Esophagus squamous epithelium (tissue), 5 donors: ENCODE results near the gene CYP26B1. TPM values are rescaled to one million over a fixed set of nuclear protein-coding genes. Genes with fewer than 3 reads are reported as not detected.

ENCODE experiments used
- DNase-seq: peaks from one replicate; lab custom pipeline; 2025; lab: John Stamatoyannopoulos, UW
- H3K27ac ChIP-seq, 4 donors: fragments of 200-600 bp; sonication (generic); one replicate each; pipeline ENCODE4 v1.5.1; 2016 to 2019; ENCODE audit warnings: mild to moderate bottlenecking in 1 of 4
- H3K27me3 ChIP-seq, 4 donors: fragments of 200-600 bp; sonication (generic); 1 replicate in 3 of 4; 2 replicates in 1 of 4; pipeline versions ENCODE4 v1.5.1 to v1.6.0; 2017 to 2021; ENCODE audit warnings: antibody characterized with exemption in 1 of 4
- H3K36me3 ChIP-seq, 3 donors: fragments of 200-600 bp; sonication (generic); one replicate each; pipeline ENCODE4 v1.5.1; 2016 to 2019
- H3K4me1 ChIP-seq, 3 donors: fragments of 200-600 bp; sonication (generic); one replicate each; pipeline ENCODE4 v1.5.1; 2017 to 2019
- H3K4me3 ChIP-seq, 4 donors: fragments of 200-600 bp; sonication (generic); 1 replicate in 3 of 4; 2 replicates in 1 of 4; pipeline ENCODE4 v1.5.1; 2016 to 2019; ENCODE audit warnings: mild to moderate bottlenecking in 2 of 4, moderate library complexity in 1 of 4
- H3K9me3 ChIP-seq, 3 donors: fragments of 200-600 bp; sonication (generic); one replicate each; pipeline ENCODE4 v1.5.1; 2016 to 2019
- POLR2A ChIP-seq, 4 donors: fragments of 450-650 bp; IDR thresholded peaks; one replicate each; pipeline ENCODE4 v1.6.1; 2017; ENCODE audit warnings: antibody characterized with exemption in 4 of 4, mild to moderate bottlenecking in 4 of 4, moderate library complexity in 3 of 4
- WGBS, 2 donors: methylation state at CpG; one replicate each; pipeline ENCODE4 v1.1.5; 2018; 5-methylcytosine and 5-hydroxymethylcytosine counted together
- intact Hi-C: fragments of 100-400 bp; cut with DNase I; formaldehyde crosslinking; loops from one replicate; pipeline ENCODE4 v1.15.0; 2022
- total RNA-seq, 4 donors: library from RNA; depleted of rRNA; stranded (reverse); fragments of >200 nt; gene quantifications; one replicate each; pipeline ENCODE4 v1.1.0, GENCODE V29; 2016
- TF ChIP-seq, protein P1 (sequence below), 6 experiments: fragments of 450-650 bp in 4 of 6; fragments of 200-600 bp in 2 of 6; sonication (generic) in 2 of 6; IDR thresholded peaks; one replicate each; pipeline ENCODE4 v1.5.1; 2016 to 2019; ENCODE audit warnings: antibody characterized with exemption in 6 of 6, mild to moderate bottlenecking in 4 of 6, moderate library complexity in 4 of 6
- donor health status: DM: yes; HTN: yes; CAD: no.

Gene CYP26B1
- total RNA-seq, 4 donors from 2014 or later = 0.62 to 6.7 (median 1.3) TPM

GRCh38 chr2:72178551-72178950 is 30.9 kb upstream of the CYP26B1 start:
- no peaks in the 10 kb centered on the region for H3K27me3 ChIP-seq
- H3K9me3 ChIP-seq = no peaks in the 10 kb centered on the region
- intact Hi-C loops = no loop called here
- no peak overlapping the region for H3K27ac ChIP-seq
- no peak for TF ChIP-seq POLR2A (IDR thresholded peaks at IDR 0.05)
- TF ChIP-seq, protein P1, sequence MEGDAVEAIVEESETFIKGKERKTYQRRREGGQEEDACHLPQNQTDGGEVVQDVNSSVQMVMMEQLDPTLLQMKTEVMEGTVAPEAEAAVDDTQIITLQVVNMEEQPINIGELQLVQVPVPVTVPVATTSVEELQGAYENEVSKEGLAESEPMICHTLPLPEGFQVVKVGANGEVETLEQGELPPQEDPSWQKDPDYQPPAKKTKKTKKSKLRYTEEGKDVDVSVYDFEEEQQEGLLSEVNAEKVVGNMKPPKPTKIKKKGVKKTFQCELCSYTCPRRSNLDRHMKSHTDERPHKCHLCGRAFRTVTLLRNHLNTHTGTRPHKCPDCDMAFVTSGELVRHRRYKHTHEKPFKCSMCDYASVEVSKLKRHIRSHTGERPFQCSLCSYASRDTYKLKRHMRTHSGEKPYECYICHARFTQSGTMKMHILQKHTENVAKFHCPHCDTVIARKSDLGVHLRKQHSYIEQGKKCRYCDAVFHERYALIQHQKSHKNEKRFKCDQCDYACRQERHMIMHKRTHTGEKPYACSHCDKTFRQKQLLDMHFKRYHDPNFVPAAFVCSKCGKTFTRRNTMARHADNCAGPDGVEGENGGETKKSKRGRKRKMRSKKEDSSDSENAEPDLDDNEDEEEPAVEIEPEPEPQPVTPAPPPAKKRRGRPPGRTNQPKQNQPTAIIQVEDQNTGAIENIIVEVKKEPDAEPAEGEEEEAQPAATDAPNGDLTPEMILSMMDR (IDR thresholded peaks at IDR 0.05) = no peak
- WGBS, 2 donors = 92 to 94% methylated on average over 2 of the region's 2 CpGs
- no peak overlapping the region for H3K4me3 ChIP-seq
- H3K4me1 ChIP-seq = peaks cover 6 to 20% (median 9%) of the 10 kb centered on the region in 3 donors
- DNase-seq = no peak
- peaks cover 6 to 58% (median 6%) of the 10 kb centered on the region in 3 donors for H3K36me3 ChIP-seq

DNA sequence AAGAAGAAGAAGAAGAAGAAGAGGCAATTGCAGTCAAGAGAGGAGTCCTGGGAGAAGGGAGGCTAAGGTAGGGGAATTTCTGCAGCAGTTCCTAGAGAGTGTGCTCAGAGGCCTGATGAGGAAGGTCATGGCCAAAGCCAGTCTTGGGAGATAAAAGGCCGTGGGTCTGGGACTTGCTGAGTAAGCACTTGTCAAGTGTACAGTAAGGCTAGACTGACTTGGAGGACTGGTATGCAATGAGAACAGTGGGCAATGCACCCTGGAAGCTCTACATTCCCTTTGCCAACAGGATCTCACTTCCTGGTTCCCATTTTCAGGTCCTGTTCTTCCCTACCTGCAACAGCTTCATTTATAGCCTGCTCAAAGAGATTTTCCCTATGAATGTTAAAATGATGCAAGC is 28.6 kb upstream of the CYP26B1 start:
- WGBS, 2 donors = 65 to 73% methylated on average over 1 of the region's 1 CpG
- H3K27me3 ChIP-seq = no peaks in the 10 kb centered on the region
- no peak overlapping the region for H3K27ac ChIP-seq
- no peaks in the 10 kb centered on the region for H3K4me1 ChIP-seq
- no peak for DNase-seq
- no peak for TF ChIP-seq POLR2A (IDR thresholded peaks at IDR 0.05)
- TF ChIP-seq, protein P1 (IDR thresholded peaks at IDR 0.05) = no peak
- peaks cover 6 to 58% (median 6%) of the 10 kb centered on the region in 3 donors for H3K36me3 ChIP-seq
- H3K9me3 ChIP-seq = no peaks in the 10 kb centered on the region
- intact Hi-C loops = no loop called here
- no peak overlapping the region for H3K4me3 ChIP-seq

- no peak overlapping the region for H3K4me3 ChIP-seq
- no peaks in the 10 kb centered on the region for H3K4me1 ChIP-seq
- H3K36me3 ChIP-seq = peaks cover 6 to 58% (median 6%) of the 10 kb centered on the region in 3 donors
- TF ChIP-seq, protein P1 (IDR thresholded peaks at IDR 0.05) = no peak
- no peak for TF ChIP-seq POLR2A (IDR thresholded peaks at IDR 0.05)
- intact Hi-C loops = no loop called here
- H3K9me3 ChIP-seq = no peaks in the 10 kb centered on the region
- H3K27ac ChIP-seq = no peak overlapping the region
- DNase-seq = no peak
- H3K27me3 ChIP-seq = no peaks in the 10 kb centered on the region
- 87 to 88% methylated on average over 3 to 4 of the region's 4 CpGs for WGBS, 2 donors
These were observed 28.0 kb upstream of the CYP26B1 start for GRCh38 chr2:72175636-72176035.

DNA sequence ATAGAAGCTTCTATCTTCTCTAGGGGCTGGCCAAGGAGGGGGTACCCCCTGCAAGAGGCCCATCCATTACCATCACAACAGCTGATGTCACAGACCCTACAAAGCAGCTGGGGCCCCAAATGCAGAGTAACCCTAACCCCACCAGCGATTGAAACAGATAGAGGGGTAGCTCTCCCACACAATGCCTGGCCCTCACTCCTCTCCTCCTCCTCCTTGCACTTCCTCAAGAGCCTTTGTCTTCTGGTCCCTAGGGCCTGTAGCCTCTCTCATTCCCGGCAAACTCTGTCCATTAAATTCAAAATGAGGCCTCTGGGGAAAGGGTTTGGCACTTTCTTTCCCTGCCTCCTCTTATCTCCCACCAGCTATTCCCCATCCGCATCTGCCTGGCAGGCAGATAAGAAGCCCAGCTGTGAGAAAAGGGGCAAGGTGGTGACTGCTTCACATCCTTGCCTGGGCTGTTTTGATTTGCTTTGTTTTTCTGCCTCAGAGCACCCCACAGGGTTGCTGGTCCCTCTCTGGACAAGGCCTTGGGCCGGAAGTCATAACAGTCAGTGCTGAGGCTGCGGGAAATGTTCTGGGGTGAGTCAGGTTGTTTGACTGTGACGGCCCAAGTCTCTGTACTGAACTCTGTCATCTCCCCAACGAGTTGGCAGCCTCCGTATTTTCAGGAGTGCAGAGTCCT is 26.1 kb upstream of the CYP26B1 start:
- Histone ChIP-seq H3K4me1 (no peaks in the 10 kb centered on the region), H3K36me3 (peaks cover 4 to 45% (median 6%) of the 10 kb centered on the region in 3 donors), H3K9me3 (no peaks in the 10 kb centered on the region), H3K4me3 (no peak overlapping the region), H3K27ac (no peak overlapping the region), H3K27me3 (no peaks in the 10 kb centered on the region)
- WGBS, 2 donors = 45 to 52% methylated on average over 2 to 3 of the region's 8 CpGs
- intact Hi-C loops = no loop called here
- DNase-seq = no peak
- TF ChIP-seq, protein P1 (IDR thresholded peaks at IDR 0.05) = no peak
- TF ChIP-seq POLR2A (IDR thresholded peaks at IDR 0.05) = no peak

DNA sequence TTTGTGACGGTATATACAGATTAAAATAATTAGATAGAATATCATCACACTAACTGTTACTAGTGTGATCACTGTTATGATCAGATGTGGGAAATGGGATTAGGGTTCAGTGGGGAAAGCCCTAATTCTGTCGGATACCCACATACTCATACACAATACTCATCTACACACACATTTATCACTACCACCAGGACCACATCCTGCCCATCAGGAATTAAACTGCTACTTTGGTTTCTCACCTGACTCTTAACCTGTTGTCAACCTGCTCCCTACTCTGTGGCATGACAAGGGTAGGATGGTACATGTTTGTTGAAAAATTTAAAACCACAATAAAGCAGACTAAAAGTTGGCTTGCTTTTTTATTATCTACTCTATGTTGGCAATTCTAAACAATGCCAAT is 24.8 kb upstream of the CYP26B1 start:
- TF ChIP-seq, protein P1 (IDR thresholded peaks at IDR 0.05) = no peak
- no peak for TF ChIP-seq POLR2A (IDR thresholded peaks at IDR 0.05)
- 70 to 95% methylated on average over 2 of the region's 2 CpGs for WGBS, 2 donors
- peaks cover 0 to 32% (median 0%) of the 10 kb centered on the region in 3 donors for H3K36me3 ChIP-seq
- no peaks in the 10 kb centered on the region for H3K4me1 ChIP-seq
- no peak overlapping the region for H3K4me3 ChIP-seq
- H3K27ac ChIP-seq = no peak overlapping the region
- no peaks in the 10 kb centered on the region for H3K27me3 ChIP-seq
- no peak for DNase-seq
- intact Hi-C loops = no loop called here
- H3K9me3 ChIP-seq = no peaks in the 10 kb centered on the region
